GM18870 (cell line): Measurements from ENCODE around the gene ZSCAN9.
A peak's percentile ranks its signal among the peaks of the same experiment; 100 is the strongest.

ENCODE experiments used
- ATAC-seq: cut with Tn5 transposase; IDR thresholded peaks from one replicate; pipeline ENCODE4 v1.9.1; 2021; ENCODE audit warnings: moderate library complexity; ENCODE audit not compliant: unreplicated experiment

Gene ZSCAN9

GRCh38 chr6:28225056-28225834, at the start of gene ZSCAN9:
ZSCAN9 (plus strand) TSS chr6:28225275; CDS start chr6:28227085, 1,810 bp downstream.
- ATAC-seq = no peak

DNA sequence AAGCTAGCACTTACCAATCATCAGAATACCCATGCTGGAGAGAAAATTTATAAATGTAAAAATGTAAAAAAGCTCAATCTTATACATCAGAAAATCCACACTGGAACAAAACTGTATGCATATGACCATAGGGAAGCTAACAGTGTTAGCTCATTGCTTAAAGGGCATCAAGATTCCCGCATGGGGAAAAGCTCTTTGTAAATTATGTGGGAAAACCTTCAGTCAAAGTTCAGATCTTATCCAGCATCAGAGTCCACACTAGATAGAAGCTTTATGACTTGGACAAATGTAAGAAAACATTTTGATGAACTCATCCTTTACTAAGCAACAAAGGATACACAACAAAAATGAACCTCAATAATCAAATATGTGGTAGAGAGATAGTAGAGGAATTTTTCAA, 48.7 kb upstream of the ZSCAN9 start:
- no peak for ATAC-seq

DNA sequence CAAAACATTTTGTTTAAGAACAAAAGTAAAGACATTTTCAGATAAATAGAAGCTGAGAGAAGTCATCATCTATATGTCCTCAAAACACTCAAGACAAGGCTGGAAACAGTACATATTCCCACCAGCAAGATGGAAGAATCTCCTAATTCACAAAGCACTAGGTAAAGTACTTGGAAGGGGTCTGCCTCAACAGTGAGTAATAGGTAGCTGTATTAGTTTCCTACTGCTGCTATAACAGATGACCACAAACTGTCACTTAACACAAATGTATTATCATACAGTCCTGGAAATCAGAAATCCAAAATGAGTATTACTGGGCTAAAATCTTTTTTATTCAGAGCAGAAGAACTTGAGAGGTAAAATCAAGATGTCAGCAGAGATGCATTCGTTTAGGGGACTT, 42.8 kb upstream of the ZSCAN9 start:
- ATAC-seq = no peak

- no peak for ATAC-seq
Measured at GRCh38 chr6:28188111-28188979, 36.7 kb upstream of the ZSCAN9 start.

GRCh38 chr6:28200020-28200419, 25.1 kb upstream of the ZSCAN9 start:
- ATAC-seq = no peak

- ATAC-seq = no peak
Measured at GRCh38 chr6:28203201-28203600, 21.9 kb upstream of the ZSCAN9 start.

- ATAC-seq = no peak
Measured at GRCh38 chr6:28205879-28206278, 19.2 kb upstream of the ZSCAN9 start.

- no peak for ATAC-seq
Measured at GRCh38 chr6:28206527-28206926, 18.5 kb upstream of the ZSCAN9 start.

- no peak for ATAC-seq
Measured at GRCh38 chr6:28206928-28207509, 18.1 kb upstream of the ZSCAN9 start.

GRCh38 chr6:28207510-28208110, 17.5 kb upstream of the ZSCAN9 start:
- ATAC-seq = no peak

- ATAC-seq = no peak
Measured at GRCh38 chr6:28208111-28208659, 16.9 kb upstream of the ZSCAN9 start.

- ATAC-seq = no peak
Measured at GRCh38 chr6:28209753-28210535, 15.1 kb upstream of the ZSCAN9 start.

- ATAC-seq = peak; percentile 25
Measured at GRCh38 chr6:28211840-28212509, 13.1 kb upstream of the ZSCAN9 start.

- peak; percentile 38 for ATAC-seq
Measured at GRCh38 chr6:28212510-28213212, 12.4 kb upstream of the ZSCAN9 start.

GRCh38 chr6:28213213-28213523, 11.9 kb upstream of the ZSCAN9 start:
- no peak for ATAC-seq

DNA sequence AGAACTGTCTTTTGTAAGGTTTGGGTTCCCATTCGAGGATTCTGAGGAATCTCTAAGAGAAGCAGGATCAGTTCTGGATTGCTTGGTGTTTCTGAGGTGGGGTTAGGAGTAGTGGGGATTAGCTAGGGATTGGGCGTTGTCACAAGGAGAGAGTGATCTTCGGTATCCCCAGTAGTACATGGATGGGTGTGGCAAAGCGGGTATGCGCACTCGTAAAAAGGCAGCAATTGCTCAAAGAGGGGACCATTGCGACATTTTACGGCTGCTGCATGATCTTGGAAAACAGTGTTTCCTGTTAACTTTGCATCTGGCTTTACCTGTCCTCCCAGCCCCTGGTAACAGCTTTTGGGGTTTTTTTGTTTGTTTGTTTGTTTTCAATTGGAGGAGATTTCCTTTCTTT, 9.7 kb upstream of the ZSCAN9 start:
- ATAC-seq = no peak

GRCh38 chr6:28217890-28218289, 7.2 kb upstream of the ZSCAN9 start:
- no peak for ATAC-seq

GRCh38 chr6:28218312-28219248, 6.5 kb upstream of the ZSCAN9 start:
- no peak for ATAC-seq
